ENCODE measurements around the gene ATP11C.

- TF ChIP-seq POLR2A (IDR thresholded peaks at IDR 0.05) (no peak), POLR2AphosphoS5 (IDR thresholded peaks at IDR 0.05) (no peak), CTCF (IDR thresholded peaks at IDR 0.05) (no peak)
Observed at GRCh38 chrX:139890991-139891700, 41.7 kb downstream of the ATP11C start.

All from transverse colon (tissue), 4 donors.